DMS153 treated with DMSO at 0.1 percent for 48 hours (cell line): ENCODE measurements around the gene NFAM1.

Source experiments
- DNase-seq: peaks from one replicate; lab custom pipeline; 2025; ENCODE audit not compliant: unreplicated experiment; lab: John Stamatoyannopoulos, UW

The NFAM1 gene

DNA sequence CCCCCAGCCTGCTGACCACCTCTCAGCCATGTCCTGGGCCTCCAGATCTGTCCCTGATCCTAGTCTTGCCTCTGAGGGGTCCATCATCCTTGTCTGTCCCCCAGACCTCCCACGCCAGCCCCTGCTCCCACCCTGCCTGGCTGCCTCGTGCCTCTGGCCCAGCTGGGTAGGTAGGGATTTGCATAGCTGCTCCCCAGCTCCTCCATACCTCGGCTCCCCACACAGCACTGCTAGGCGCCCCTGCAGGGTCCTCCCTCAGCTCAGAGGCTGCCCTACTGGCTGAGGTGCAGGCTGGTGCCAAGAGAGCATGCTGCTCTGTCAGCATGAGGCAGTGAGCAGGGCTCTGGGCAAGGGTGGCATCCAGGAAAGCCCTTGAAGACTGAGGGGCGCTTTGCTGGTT lies 47.7 kb downstream of the NFAM1 start:
- no peak for DNase-seq

- no peak for DNase-seq
Observed at GRCh38 chr22:42383851-42384417, 48.3 kb downstream of the NFAM1 start.

GRCh38 chr22:42383287-42383686 lies 48.9 kb downstream of the NFAM1 start:
- no peak for DNase-seq

GRCh38 chr22:42380769-42381551 lies 51.2 kb downstream of the NFAM1 start:
- no peak for DNase-seq

DNA sequence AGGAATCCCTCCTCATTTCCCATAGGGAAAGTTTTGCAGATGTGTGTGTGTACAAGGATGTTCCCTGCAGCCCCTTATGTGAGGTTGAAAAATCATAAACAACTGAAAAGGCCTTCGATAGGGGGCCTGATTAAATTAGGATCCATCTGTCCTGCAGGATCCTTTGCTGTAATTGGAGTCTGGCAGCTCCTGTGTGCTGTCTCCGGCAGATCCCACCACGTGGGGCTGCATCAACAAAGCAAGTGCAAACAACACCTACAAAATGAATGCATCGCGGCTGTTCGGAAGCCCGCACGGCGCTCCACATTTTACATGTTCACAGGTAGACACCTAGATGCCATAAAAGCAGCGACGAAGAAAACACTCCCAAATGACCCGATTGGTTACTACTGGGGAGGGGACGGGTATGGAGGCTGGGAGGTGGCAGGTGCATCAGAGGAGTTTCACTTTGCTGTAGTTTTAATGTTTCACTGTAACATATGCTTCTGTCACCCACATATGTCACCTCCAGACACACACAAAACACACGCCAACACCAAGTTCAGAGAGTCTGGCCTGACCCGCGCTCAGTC lies 52.2 kb downstream of the NFAM1 start:
- DNase-seq, result peak; percentile 29

GRCh38 chr22:42376711-42377554 lies 55.3 kb downstream of the NFAM1 start:
- DNase-seq, result peak; percentile 28

DNA sequence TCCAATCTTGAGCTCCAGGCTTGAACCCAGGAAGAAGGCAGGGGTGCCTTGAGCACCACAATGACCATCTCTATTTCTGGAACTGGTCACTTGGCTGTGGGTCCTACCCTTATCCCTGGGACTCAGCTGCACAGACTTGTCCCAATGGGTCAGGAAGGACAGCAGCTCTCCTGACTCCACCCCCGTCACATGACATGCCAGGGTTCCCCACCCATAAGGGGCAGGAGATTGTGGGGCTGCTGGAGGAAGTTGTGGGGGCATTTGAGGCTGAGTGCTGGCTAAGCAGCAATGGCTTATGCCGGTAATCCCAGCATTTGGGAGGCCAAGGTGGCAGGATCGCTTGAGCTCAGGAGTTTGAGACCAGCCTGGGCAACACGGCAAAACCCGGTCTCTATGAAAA lies 56.2 kb downstream of the NFAM1 start:
- no peak for DNase-seq

DNA sequence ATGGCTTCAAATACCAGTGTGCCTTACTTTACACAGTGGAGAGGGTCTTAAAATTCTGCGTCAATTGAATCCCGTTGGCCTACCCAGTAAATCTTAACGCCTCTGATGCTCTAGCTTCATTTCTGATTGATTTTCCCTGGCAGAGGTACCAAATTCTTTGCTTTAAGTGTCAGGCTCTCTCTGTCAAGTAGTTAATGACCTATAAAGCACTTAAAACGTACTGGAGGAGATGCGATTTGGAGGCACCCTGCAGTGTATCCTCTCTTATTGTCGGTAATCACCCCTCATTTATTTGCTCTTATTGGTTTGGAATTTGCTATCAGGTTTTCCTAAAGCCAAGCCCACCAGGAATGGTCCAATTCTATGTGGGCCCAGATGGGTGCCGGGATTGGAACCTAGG lies 59.2 kb downstream of the NFAM1 start:
- DNase-seq, result no peak

- DNase-seq, result no peak
Observed at GRCh38 chr22:42371501-42371900, 60.7 kb downstream of the NFAM1 start.

GRCh38 chr22:42371099-42371498 lies 61.1 kb downstream of the NFAM1 start:
- no peak for DNase-seq

DNA sequence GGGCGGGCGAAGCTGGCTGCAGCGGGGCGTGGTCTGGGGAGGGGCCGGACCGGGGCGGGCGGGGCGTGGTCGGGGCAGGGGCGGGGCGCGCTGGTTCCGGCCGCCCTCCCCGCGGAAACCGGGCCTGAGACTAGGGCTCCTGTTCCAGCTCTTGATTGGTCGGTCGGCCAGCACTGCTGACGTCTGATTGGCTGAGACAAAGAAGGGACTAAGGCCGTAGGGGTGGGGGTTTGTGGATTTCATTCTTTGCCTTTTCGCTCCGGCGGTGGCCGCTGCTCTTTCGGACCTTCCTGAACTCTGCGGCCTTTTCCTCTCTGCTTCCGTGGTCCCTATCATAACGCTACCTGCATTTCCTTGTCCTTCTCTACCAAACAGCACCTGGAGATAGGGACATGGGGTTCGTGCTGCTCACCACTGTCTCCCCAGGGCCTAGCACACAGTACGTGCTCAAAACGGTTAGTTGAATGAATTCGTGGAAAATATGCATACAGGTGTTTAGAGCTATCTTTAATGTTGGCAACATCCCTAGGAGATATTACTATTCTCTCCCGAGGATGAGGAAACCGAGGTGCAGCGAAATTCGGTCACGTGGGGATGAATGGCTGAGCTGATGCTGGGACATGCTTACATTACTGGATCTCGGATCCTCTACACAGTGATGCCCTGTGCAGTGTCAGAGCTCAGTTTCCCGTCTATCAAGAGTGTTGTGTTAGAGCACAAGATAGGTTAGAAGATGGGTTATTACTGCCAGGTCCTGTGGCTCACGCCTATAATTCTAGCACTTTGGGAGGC lies 62.8 kb downstream of the NFAM1 start:
- peak; percentile 88 for DNase-seq

DNA sequence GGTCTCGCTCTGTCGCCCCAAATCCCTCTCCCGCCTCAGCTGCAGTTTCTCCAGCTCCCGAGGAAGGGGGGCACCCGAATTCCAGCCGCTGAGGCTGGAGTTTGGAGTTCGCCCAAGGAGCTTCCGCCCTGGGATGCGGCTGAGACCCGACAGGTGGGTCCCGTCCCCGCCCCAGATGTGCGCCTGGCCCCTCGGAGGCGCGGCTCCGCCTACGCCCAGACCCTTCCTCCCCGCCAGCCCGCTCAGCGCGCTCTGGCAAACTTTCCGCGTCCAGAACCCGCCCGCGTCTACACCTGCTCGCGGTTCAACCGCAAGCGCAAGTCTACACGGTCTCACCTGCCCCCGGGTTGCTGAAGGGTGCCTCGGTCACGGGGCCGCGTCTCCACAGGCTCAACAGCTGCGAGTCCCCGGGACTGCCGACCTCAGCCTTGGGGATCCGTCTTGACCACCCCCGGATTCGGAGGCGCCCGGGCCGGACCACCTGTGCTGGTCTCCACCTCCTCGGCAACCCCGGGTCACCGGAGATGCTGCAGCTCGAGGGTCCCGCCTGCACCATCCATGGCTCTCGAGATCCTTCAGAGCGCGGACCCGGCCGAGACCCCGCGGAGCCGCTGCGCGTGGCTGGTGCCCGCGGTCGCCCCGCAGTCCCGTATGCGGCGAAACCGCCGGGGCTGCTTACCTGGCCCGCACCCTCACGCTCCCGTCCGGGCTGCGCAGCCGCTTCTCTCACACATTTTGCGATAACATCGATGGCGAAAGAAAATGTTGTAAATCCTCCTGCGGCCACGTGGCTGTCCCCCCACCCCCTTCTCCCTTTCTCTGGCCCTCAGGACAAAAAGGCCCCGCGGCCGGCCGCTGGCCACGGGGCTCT lies 63.6 kb downstream of the NFAM1 start:
- no peak for DNase-seq

DNA sequence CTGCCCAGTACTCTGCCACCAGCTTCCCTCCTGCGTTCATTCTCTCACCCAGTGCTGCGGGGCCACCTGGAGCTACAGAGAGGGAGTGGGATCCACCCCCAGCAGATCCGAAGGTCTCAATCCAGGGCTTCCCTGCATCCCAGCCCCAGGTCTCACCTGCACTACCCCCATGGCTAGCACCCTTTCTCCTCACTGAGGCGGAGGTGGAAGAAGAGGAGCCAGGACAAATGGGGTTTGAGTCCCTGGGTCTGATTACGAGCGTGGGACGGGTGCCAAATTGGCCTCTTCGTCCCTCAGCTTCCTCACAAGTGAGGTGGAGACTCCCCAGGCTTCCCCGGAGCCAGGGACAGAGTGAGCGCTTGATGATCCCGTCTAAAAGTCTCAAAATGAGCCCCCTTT lies 64.2 kb downstream of the NFAM1 start:
- peak; percentile 39 for DNase-seq

DNA sequence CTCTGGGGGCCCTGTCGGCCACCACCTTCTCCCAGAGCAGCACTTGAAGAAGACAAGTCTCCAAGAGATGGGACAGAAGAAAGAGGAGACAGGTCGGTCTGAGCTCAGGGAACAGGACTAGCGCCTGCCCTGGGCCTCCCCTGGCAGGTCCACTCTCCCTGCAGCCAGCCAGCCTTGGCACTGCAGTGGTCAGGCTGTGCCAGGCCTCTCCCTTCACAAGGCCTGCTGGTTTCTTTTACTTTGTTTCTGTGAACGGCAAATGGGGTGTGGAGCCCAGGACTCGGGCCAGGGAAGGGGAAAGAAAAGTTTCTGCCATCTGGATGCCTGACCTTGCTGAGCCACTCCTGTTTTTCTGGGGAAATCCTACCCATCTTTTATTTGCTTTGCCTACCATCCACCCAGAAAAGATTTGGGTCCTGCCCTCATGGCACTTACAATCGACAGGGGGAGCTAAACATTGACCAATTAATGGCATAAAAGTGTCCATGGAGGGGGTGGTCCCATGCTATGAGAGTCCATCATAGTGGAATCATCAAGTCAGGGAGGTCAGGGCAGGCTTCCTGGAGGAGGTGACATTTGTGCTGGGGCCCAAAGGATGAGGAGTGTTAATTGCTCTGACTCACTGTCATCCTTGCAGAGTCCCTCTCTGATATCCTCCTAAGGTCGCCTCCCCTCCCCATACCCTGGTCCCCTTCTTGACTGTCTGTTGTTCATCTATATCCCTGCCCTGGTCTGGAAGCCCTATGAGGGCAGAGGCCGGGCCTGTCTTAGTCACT lies 65.2 kb downstream of the NFAM1 start:
- DNase-seq, result no peak

GRCh38 chr22:42365942-42366695 lies 66.1 kb downstream of the NFAM1 start:
- DNase-seq, result no peak

- peak; percentile 44 for DNase-seq
Observed at GRCh38 chr22:42365111-42365865, 66.9 kb downstream of the NFAM1 start.

- DNase-seq, result no peak
Observed at GRCh38 chr22:42364604-42365110, 67.5 kb downstream of the NFAM1 start.
